ENCODE data around the gene PSTPIP1. TPM values are rescaled to one million over a fixed set of nuclear protein-coding genes. Genes with fewer than 3 reads are reported as not detected.

PSTPIP1 gene
- total RNA-seq, 1 experiment from 2014 or later = 1.5 TPM

DNA sequence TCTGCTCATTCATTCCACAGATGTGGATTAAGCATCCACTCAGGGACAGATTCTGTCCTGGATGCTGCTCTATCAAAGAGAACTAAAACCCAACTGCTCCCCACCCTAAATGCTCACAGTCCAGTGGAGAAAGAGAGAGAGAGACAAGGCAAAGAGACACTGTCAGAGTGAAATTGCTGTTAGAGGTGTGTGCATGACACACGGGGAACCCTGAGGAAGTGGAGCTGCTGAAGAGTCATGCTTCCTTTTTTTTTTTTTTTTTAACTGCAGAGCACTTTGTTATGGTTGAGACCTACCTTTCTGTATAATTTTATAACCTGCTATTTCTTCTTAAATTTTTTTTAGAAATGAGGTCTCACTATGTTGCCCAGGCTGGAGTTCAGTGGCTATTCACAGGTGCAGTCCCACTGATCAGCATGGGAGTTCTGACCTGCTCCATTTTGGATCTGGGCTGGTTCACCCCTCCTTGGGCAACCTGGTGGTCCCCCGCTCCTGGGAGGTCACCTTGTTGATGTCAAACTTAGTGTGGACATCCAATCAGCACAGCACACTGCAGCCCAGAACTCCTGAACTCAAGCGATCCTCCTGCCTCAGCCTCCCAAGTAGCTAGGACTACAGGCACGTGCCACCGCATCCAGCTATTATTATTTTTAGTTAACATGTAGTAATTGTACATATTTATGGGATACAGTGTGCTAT, 18.2 kb upstream of the PSTPIP1 start:
- Mint-ChIP-seq H3K27me3 (ENCODE audit: low read depth) (no peaks in the 10 kb centered on the region), H3K4me3 (no peak overlapping the region), H3K27ac (no peak overlapping the region), H3K4me1 (peaks cover 4% of the 10 kb centered on the region), H3K36me3 (0 out of 2 replicates have a peak, but pooled peaks cover 3% of the 10 kb centered on the region), H3K9me3 (peaks cover 11% of the 10 kb centered on the region)
- DNase-seq (ENCODE audit: low spot score) (no peak), ATAC-seq (no peak)
- ChIA-PET CTCF (interaction anchor here (1.4 kb wide), 1 partner anchor 19 kb away, joined by 4 read pairs; the partner anchor contains the start of gene PSTPIP1), POLR2A (no interaction called here)
- TF ChIP-seq, protein P1, sequence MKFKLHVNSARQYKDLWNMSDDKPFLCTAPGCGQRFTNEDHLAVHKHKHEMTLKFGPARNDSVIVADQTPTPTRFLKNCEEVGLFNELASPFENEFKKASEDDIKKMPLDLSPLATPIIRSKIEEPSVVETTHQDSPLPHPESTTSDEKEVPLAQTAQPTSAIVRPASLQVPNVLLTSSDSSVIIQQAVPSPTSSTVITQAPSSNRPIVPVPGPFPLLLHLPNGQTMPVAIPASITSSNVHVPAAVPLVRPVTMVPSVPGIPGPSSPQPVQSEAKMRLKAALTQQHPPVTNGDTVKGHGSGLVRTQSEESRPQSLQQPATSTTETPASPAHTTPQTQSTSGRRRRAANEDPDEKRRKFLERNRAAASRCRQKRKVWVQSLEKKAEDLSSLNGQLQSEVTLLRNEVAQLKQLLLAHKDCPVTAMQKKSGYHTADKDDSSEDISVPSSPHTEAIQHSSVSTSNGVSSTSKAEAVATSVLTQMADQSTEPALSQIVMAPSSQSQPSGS (CRISPR knock-in tag; IDR thresholded peaks at IDR 0.05; ENCODE audit: borderline replicate concordance, low read depth) = no peak
- TF ChIP-seq CBFB (CRISPR knock-in tag; IDR thresholded peaks at IDR 0.05; ENCODE audit: low read depth) = no peak
- no peak for TF ChIP-seq MYBL2 (CRISPR knock-in tag; IDR thresholded peaks at IDR 0.05)
- no peak for TF ChIP-seq KAT7 (CRISPR knock-in tag; IDR thresholded peaks at IDR 0.05; ENCODE audit: borderline replicate concordance)
- no peak for TF ChIP-seq ETV6 (CRISPR knock-in tag; IDR thresholded peaks at IDR 0.05)
- TF ChIP-seq ZNF219 (CRISPR knock-in tag; IDR thresholded peaks at IDR 0.05; ENCODE audit: borderline replicate concordance) = no peak
- TF ChIP-seq, protein P2, sequence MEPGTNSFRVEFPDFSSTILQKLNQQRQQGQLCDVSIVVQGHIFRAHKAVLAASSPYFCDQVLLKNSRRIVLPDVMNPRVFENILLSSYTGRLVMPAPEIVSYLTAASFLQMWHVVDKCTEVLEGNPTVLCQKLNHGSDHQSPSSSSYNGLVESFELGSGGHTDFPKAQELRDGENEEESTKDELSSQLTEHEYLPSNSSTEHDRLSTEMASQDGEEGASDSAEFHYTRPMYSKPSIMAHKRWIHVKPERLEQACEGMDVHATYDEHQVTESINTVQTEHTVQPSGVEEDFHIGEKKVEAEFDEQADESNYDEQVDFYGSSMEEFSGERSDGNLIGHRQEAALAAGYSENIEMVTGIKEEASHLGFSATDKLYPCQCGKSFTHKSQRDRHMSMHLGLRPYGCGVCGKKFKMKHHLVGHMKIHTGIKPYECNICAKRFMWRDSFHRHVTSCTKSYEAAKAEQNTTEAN (CRISPR knock-in tag; IDR thresholded peaks at IDR 0.05) = no peak
- TF ChIP-seq, protein P3, sequence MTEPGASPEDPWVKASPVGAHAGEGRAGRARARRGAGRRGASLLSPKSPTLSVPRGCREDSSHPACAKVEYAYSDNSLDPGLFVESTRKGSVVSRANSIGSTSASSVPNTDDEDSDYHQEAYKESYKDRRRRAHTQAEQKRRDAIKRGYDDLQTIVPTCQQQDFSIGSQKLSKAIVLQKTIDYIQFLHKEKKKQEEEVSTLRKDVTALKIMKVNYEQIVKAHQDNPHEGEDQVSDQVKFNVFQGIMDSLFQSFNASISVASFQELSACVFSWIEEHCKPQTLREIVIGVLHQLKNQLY (CRISPR knock-in tag; IDR thresholded peaks at IDR 0.05) = no peak
- TF ChIP-seq, protein P4, sequence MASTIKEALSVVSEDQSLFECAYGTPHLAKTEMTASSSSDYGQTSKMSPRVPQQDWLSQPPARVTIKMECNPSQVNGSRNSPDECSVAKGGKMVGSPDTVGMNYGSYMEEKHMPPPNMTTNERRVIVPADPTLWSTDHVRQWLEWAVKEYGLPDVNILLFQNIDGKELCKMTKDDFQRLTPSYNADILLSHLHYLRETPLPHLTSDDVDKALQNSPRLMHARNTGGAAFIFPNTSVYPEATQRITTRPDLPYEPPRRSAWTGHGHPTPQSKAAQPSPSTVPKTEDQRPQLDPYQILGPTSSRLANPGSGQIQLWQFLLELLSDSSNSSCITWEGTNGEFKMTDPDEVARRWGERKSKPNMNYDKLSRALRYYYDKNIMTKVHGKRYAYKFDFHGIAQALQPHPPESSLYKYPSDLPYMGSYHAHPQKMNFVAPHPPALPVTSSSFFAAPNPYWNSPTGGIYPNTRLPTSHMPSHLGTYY (CRISPR knock-in tag; IDR thresholded peaks at IDR 0.05) = no peak

DNA sequence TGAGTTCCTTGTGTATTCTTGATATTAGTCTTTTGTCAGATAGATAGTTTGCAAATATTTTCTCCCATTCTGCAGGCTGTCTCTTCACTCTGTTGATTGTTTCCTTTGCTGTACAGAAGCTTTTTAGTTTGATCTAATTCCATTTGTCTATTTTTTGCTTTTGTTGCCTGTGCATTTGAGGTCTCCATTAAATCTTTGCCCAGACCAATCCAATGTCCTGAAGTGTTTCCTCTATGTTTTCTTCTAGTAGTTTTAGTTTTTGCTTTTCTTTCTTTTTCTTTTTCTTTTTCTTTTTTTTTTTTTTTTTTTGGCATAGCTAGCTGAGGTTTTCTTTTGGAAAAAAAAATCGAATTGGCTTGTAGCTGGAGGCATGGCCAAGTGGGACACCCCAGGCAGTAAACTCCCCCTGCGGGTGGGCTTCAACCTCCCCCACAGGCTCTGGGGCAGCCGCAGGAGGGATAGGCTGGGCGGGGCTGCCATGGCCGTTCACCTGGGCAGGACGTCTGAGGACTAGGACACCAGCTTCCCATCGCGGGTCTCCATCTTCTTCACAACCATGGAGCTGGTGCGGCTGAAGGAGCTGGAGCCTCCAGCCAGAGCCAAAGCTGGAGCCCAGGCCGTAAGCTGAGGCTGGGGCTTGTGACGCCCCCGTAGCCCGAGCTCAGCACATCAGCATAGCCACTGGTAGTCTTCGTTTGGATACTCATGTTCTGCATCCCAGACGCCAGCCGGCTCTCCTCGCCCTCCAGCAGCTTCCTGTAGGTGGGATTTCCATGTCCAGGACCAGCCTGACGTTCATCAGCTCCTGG, 16.2 kb upstream of the PSTPIP1 start:
- CTCF ChIA-PET = interaction anchor here (0.5 to 1.3 kb wide), 2 partner anchors 12 to 18 kb away, joined by 3 read pairs; no protein-coding TSS in a partner anchor
- H3K27ac Mint-ChIP-seq = no peak overlapping the region

More for the DNA sequence above, 16.2 kb upstream of the PSTPIP1 start:
- POLR2A ChIA-PET = interaction anchor here (0.6 kb wide), 1 partner anchor 644 kb away, joined by 3 read pairs; no protein-coding TSS in a partner anchor
- ATAC-seq (no peak), DNase-seq (ENCODE audit: low spot score) (no peak)
- H3K4me3 Mint-ChIP-seq = no peak overlapping the region
- peaks cover 1% of the 10 kb centered on the region for H3K4me1 Mint-ChIP-seq
- H3K9me3 Mint-ChIP-seq = peaks cover 11% of the 10 kb centered on the region
- H3K27me3 Mint-ChIP-seq (ENCODE audit: low read depth) = no peaks in the 10 kb centered on the region
- H3K36me3 Mint-ChIP-seq = 0 out of 2 replicates have a peak, but pooled peaks cover 3% of the 10 kb centered on the region
- TF ChIP-seq, protein P5, sequence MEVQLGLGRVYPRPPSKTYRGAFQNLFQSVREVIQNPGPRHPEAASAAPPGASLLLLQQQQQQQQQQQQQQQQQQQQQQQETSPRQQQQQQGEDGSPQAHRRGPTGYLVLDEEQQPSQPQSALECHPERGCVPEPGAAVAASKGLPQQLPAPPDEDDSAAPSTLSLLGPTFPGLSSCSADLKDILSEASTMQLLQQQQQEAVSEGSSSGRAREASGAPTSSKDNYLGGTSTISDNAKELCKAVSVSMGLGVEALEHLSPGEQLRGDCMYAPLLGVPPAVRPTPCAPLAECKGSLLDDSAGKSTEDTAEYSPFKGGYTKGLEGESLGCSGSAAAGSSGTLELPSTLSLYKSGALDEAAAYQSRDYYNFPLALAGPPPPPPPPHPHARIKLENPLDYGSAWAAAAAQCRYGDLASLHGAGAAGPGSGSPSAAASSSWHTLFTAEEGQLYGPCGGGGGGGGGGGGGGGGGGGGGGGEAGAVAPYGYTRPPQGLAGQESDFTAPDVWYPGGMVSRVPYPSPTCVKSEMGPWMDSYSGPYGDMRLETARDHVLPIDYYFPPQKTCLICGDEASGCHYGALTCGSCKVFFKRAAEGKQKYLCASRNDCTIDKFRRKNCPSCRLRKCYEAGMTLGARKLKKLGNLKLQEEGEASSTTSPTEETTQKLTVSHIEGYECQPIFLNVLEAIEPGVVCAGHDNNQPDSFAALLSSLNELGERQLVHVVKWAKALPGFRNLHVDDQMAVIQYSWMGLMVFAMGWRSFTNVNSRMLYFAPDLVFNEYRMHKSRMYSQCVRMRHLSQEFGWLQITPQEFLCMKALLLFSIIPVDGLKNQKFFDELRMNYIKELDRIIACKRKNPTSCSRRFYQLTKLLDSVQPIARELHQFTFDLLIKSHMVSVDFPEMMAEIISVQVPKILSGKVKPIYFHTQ (CRISPR knock-in tag; IDR thresholded peaks at IDR 0.05) = no peak
- TF ChIP-seq ZNF416 (CRISPR knock-in tag; IDR thresholded peaks at IDR 0.05) (no peak), TEAD4 (CRISPR knock-in tag; IDR thresholded peaks at IDR 0.05) (no peak)

Data from WTC11 (cell line).